Stromal cell of bone marrow (primary cell): ENCODE measurements around the gene GRM8.

Experiments
- DNase-seq: peaks from one replicate; pipeline ENCODE4 v3.0.0-alpha.2; 2012; ENCODE audit warnings: low read depth

The GRM8 gene

DNA sequence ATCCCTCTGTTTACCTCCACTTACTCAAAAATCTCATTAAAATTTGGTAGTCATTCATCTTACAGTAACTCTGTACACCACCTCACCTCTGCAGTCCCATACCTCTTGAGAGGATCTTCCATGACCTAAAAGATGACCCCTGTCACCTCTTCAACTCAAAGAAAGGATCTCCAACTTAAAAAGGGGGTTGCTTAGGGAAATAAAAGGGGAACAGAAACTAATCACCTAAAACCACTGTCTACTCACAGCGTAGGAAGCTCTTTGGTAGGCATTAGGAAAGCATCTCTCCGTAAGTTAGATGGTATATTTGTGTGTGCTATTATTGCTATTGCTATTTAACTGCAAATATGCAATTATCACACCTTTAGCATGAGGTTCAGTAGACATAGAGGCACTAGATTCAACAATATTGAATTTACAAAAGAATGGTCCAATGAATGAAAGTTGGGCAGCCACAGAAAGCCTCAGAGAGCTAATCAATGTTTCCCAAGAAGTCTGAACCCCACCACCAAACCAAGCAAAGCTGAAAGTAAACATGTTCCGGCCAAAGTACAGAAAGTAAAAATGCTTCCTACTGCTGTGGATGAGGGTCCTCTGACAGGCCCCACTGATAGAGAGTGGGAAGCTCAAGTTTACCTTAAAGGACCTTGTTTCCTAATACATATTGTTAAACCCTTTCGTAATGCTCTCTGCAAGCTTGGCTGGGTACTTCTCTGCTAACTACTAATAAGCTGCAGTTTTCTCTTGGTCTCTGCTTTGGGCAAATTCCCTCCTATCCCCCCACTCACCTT, 105.8 kb downstream of the GRM8 start:
- no peak for DNase-seq

DNA sequence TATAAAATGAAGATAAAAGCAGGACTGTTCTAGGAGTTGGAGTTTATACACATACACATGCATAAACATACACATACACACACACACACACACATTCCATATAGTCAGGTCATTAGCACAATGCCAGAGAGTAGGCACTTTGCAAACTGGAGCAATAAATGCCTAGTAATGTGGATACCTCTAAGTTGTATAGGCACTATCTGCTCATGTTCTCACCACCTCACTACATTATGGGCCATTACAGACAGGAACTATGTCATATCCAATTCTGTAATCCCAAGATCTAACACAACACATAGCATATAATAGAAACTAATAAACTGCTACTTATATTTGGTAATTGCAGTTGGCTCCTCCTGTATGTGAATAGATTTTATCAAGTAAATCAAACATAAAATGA, 115.6 kb downstream of the GRM8 start:
- DNase-seq, result no peak

DNA sequence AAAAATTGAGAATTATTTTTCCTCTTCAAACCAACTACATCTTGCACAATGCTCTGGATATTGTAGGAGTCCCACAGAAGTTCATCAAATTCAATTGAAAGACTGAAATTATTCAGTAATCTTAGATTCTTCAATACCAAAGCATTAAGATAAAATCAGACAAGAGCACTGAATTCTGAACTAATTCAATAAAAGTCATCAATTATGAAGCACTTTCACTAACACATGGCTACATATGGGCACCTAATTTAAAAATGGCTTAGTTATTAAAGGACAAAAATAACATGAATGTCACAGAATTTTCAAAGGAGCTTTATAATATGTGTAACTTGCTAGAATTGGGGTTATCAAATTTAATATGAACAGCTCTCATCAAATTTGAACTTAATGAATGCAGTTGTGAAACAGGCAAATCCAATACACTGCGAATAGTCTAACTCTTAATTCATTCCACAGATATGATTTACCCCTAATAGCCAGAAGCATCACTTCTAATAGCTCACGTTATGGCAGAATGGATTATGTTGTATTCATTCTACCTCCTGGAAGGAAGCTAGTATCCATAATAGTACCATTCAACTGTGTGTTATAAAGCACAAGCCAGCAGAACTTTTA, 116.8 kb downstream of the GRM8 start:
- no peak for DNase-seq

DNA sequence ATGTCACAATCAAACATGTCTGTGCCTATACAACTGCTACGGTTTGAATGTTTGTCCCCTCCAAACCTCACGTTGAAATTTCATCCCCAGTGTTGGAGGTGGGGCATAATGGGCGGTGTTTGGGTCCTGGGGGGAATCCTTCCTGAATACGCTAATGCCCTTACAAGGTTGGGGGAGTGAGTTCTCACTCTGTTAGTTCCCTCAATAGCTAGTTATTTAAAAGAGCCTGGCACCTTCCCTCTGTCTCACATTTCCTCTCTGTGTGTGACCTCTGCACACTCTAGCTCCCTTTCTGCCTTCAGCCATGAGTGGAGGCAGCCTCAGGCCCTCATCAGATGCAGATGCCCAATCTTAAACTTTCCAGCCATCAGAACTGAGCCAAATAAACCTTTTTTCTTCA, 129.5 kb downstream of the GRM8 start:
- DNase-seq, result no peak

DNA sequence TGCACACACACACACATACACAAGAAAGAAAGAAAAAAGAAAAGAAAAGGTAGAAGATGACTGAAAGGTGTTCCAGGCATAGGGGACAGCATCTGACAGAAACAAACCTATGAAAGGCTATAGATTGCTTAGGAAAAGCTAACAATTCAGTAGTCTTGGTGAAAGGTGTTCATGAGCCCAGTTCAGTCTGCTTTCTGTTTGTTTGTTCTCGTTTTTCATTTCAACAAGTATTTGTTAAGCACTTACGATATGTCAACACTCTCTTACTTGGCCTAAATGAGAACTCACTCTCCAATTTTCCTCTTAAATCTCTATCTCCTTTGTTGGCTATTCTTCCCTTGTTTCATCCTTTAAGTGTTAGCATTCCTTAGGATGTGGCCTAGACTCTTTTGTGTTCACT, 133.2 kb downstream of the GRM8 start:
- no peak for DNase-seq

DNA sequence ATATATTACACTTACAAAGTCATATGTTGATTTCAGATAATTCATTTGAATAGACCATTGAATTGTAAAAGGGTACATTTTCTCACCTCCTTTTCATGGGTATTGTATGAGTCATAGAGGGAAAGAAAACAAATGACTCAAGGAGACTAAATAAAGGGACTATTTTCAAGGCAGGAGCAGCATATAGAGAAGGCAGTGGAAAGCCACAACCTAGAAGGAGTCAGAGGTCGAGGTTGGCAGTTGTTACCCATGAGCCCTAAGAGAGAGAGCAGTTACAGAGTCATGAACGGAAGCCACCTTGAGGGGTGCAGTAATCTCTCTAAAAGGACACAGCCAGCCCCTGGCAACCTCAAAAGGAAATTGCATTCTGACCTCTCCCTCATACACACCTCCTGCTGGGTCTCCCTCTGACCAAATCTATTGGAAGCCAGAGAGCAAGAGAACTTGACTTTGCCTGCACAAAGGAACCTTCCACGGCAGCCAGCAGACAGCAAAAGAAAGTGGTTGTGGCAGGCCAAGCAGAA, 137.9 kb downstream of the GRM8 start:
- no peak for DNase-seq

DNA sequence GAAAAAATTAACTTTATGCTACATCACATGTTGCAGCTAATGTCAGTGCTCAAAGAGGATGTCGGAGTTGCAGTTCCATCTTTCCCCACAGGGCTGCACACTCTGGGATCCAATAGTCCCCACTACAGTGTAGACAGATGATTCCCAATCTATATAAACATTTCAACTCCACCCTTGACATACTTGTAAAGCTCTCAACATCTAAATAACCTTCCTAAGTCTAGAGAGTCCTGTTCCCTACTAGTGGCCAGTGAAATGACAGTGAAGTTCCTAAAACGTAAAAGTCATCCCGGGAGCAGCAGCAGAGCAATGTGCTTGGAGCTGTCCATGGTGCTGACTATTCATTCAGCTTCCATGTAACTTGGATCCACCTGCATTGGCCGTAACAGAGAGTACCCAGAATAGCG, 145.1 kb downstream of the GRM8 start:
- DNase-seq, result peak; percentile 9

DNA sequence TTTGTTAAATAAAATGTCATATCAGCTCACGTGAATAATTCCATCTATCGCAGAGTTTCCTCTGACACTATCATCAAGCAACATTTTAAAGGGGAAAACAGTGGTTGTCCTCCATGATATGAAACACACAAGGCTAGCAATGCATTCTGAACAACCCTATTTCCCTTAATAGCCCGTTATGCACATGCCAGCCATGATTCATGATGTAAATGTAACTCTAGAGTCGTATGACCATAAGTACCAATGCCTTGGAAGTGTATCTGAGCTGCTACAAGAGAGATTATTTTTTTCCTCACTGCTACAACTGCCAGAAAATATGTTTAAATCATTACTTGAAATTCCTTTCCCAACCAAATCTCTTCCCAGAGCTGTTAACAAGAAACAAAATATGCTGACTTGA, 159.4 kb downstream of the GRM8 start:
- no peak for DNase-seq

DNA sequence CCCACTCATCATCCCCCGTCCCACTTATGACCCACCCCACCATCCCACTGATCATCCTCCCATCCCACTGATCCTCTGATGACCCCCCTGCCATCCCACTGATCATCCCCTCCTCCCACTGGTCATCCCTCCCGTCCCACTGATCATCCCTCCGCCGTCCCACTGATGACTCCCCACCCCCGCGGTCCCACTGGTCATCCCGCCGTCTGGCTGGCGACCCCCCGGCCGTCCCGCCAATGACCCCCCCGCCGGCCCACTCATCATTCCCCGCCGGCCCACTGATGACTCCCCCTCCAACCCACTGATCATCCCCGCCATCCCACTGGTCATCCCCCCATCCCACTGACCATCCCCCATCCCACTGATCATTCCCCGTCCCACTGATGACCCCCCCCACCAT, 161.1 kb downstream of the GRM8 start:
- no peak for DNase-seq

DNA sequence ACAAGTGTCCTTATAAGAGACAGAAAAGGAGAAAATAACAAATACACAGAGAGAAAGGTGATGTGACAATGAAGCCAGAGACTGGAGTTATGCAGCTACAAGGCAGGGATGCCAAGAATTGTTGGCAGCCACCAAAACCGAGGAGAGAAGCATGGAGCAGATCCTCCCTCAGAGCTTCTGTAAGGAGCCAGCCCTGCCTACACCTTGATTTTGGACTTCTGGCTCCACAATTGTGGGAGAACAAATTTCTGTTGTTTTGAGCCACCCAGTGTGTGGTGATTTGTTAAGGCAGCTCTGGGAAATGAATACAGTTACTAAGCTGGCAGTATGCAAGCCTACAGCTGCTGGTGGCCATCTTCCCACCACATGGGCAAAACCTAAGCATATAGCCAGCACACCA, 163.6 kb downstream of the GRM8 start:
- no peak for DNase-seq

DNA sequence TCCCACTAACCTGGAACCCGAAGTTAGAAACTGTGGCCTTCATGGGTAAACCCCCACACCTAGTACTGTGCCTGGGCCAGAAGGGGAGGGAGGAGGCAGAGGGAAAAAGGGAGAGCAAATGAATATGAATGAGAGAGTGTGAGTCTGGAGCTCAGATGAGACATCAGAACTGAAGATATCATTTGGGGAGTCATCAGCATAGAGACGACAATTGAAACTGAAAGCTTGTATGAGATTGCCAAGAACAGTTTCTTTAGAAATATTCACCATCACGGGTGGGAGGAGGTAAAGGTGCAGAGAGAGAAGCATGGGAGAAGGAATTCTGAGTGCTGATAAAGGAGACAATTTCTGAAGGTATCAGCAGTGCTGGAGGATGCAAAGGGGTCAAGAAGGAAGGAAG, 171.2 kb downstream of the GRM8 start:
- no peak for DNase-seq

DNA sequence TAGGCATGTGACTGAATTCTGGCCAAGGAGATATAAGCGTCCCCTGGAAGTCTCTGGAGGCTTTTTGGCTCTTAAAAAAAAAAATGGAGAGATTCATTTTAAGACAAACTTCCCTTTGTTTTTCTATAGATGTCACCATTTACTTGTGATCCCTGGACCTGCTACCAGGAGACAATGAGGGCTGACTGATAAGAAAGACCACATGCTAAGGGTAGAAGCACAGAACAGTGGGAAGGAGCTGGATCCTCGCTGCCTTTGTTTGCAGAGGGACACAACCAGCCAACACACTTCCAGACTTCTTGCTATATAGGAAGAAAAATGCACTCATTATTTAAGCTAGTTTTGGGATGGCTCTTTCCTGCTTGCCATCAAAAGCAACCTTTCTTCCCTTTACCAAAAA, 172.2 kb downstream of the GRM8 start:
- no peak for DNase-seq

DNA sequence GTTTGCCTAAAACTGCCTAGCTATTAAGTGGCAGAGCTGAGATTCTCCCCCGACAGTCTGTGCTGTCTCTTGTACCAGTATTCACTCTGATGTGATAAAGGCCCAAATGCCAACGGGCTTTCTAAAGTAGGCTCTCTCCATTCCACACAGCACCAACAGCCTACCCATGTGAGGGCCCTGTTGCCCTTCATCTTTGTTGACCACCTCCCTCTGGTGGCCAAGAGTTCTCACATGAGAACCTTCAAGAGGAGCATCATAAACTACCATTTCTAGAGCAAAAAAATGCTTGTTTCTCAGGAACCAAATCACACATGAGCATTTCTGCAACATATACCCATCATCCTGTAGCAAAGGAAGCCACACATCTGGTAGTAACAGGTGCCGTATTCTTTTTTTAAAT, 185.8 kb downstream of the GRM8 start:
- no peak for DNase-seq

DNA sequence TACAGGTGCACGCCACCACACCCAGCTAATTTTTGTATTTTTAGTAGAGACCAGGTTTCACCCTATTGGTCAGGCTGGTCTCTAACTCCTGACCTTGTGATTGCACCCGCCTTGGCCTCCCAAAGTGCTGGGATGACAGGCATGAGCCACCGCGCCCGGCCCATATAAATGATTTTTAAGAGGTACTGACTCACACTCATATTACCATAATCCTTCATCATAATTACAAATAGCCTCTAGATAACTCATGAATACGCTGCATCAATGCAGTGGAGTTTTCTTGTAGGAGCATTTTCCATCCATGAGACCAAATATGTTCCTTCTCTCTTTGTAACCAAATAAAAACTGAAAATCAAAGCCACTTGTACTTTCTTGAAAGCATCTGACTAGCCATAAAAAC, 193.3 kb downstream of the GRM8 start:
- DNase-seq, result no peak

DNA sequence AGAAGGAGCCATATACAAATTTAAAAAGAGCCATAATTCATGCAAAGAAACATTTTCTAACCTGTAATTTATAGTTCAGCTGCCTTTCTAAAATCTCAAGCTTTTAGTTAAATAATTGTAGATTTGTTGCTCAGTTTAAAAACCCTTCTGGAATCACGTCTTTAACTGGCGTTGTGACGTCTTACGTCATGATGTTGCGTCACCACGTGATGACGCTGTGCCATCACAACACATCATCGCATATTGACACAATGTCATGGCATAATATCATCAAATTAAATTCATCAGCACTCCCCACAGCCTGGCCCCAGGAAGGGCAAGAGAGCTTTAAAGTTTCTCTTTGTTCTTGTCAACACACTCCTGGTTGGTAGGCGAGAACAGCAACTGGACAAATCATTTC, 194.8 kb downstream of the GRM8 start:
- DNase-seq, result no peak

DNA sequence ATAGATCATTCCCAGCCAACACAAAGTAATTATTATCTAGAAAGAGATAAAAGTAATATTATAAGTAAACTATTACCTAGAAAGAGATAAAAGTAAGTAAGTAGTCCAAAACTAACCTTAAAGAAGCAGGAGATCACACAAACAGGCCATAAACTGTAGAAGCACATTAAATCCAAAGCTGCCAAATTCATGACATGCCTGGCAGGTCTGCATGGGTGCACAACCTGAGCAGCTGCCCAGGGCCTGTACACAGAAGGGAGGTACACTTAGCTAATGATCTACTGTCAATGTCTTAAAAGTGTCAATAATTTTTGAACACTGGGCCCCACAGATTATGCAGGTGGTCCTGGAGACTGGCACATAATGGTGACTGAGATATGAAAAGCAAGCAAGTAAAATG, 196.5 kb downstream of the GRM8 start:
- DNase-seq, result no peak

DNA sequence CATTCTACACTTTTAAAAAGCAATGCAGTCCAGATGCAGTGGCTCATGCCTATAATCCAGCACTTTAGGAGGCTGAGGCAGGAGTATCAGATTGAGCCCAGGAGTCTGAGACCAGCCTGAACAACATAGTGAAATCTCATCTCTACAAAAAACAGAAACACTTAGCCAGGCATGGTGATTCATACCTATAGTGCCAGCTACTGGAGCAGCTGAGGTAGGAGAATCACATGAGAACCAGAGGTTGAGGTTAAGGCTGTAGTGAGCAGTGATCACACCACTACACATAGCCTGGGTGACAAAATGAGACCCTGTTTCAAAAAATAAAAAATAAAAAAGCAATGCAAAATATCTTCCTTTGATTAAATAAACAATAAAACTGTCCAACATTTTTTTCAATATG, 205.2 kb downstream of the GRM8 start:
- no peak for DNase-seq

DNA sequence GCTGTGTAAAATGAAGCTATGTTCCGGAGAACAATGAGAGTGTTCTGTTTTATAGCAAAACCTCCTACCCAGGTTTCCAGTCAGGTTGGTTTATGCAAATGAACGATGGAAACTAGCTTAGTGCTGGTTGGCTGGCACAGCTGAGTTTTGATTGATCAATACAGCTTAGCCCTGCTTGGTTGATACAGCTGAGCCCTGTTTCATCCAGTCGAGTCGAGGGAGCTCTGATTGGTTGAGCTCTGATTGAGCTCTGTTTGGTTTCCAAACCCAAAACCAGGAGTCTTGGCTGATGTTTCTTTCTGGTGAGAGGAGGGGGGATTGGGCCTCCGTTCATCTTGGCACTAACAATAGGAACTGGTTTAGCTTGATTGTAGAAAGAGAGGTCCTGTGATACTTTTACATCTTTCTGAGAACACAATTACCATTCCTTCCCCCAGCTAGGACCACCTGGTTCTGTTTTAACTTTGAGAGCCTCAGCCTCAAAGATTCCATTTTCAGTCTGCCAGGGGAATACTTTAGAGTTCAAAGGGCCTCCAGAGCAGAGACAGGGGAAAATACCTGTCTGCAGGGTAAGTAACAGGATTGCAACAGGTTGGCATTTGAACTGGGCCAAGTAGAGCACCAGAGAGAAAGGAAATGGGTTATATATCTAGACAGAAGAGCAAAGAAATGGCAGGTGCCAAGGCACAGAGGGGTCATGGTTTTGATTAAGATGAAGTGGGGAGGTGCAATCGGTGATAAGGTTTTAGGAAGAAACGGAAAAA, 210.9 kb downstream of the GRM8 start:
- no peak for DNase-seq

DNA sequence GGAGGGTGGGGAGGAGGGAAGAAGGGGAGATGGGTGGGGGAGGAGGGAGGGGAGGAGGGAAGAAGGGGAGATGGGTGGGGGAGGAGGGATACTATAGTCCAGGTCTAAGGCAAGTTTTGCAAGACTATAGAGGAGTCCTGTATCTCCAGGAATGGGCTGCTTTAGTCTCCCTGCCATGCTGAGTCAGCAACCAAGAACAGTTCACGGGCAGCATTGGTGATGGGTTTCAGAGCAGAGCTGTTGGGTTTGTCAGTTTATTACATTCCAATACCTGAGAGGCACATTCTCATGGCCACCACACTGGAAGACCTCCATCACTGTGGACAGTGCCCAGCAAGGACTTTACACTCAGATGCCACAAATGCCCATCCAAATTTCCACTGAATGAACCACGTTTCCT, 212.7 kb downstream of the GRM8 start:
- DNase-seq, result no peak

DNA sequence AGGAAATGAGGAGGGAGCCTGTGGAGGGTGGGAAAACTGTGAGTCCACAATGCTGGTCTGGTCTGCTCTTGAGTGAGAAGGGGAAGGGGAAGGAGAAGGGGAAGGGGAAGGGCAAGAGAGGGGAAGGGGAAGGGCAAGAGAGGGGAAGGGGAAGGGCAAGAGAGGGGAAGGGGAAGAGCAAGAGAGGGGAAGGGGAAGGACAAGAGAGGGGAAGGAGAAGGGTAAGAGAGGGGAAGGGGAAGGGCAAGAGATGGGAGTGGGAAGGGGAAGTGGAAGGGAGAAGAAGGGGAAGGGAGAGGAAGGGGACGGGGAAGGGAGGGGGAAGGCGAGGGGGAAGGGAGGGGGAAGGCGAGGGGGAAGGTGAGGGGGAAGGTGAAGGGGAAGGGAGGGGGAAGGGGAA, 213.2 kb downstream of the GRM8 start:
- DNase-seq, result no peak

DNA sequence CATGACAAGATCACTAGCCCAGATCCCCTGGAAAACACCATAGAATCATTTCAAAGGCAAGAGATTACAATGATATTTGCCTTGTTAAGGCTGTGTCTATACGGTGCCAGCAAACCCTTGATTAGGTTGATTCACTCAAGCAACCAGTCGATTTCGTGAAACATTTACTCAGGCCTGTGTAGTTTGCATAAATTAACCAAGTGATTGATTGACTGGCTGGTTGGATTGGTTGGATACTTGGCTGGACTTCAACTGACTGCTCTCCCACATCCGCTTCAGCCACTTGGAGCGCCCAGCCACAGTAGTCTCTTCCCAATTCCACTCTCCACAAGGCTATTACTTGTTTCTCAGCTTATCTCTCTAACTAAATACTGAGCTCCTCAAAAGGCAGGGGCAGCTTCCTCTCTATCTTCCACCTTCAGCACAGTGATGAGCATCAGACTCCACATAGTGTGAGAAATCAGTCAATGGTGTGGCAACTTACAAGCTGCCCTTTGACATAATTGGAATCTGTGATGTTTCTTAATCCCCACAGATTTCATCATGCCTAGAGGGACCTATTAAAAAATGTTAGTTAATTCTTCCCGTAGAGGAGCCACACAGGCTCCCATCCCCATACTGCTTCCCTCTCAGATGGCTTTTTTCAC, 217.4 kb downstream of the GRM8 start:
- DNase-seq, result no peak

DNA sequence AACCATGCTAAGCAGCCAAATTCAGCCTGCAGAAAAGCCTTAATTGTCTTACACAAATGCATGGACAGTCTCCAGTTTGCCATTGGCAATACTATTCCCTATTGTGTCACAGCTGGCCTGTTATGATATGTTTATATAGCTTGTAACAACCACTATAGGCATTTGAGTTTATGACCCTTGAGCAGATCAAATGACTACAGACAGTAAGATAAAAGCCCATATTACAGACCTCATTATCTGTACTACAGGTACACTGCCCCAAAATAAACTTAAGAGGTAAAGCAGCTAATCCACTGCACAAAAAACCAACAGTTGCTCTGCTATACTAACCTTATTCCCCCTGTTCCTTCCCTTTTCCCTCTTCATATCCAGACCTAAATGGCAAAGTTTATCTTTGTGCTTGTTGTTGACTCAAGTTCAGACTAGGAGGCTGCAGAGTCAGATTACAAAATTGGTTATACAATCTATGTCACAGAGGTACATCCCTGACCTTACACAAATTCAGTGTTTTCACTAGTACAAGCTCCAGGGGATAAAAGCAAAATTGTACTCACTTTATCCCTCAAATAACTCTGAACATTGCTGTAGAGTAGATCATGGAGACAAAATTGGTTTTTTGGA, 218.4 kb downstream of the GRM8 start:
- no peak for DNase-seq
